ENCODE data around the gene TMTC1. TPM values are rescaled to one million over a fixed set of nuclear protein-coding genes. Genes with fewer than 3 reads are reported as not detected.

The TMTC1 gene
- total and polyA plus RNA-seq, 2 of the 8 experiments (the other 6 are each of a cell fraction or from before 2014, with no cell fraction given) = 15.4 to 20.8 TPM

- CTCF ChIA-PET (ENCODE audit: partially characterized antibody) = interaction anchor here (0.6 to 1.2 kb wide), 3 partner anchors 12 to 58 kb away, joined by 3 to 4 read pairs (median 3); no protein-coding TSS in a partner anchor
- H2BK12ac ChIP-seq (ENCODE audit: low read depth, low read length) = no peak overlapping the region
- no peak for DNase-seq (ENCODE audit: low read depth in 1 of 2, low spot score in 2 of 2)
Observed at GRCh38 chr12:29744365-29744764, 39.4 kb downstream of the TMTC1 start.

More at GRCh38 chr12:29744365-29744764, 39.4 kb downstream of the TMTC1 start:
- H3K36me3 ChIP-seq (ENCODE audit: control insufficient read depth in 2 of 4, insufficient read depth in 4 of 4, low read length in 3 of 4) = peaks cover 0 to 12% (median 0%) of the 10 kb centered on the region in 4 experiments; a peak in 1 of 8 replicates
- H3K18ac ChIP-seq (ENCODE audit: extremely low read depth, low read length) = no peak overlapping the region
- no peak overlapping the region for H3K56ac ChIP-seq (replicated peaks; ENCODE audit: insufficient read length, low read depth, low read length)
- no peak overlapping the region for H3K4me2 ChIP-seq (ENCODE audit: insufficient read depth in 1 of 2, low read depth in 2 of 2, low read length in 2 of 2)
- TF ChIP-seq EP300 (IDR thresholded peaks at IDR 0.05; ENCODE audit: borderline replicate concordance in 1 of 2, low read depth in 2 of 2, low read length in 2 of 2) (no peak), MAFK (IDR thresholded peaks at IDR 0.05; ENCODE audit: low read depth, low read length) (no peak), BACH1 (IDR thresholded peaks at IDR 0.05; ENCODE audit: low read length) (no peak)
- no peaks in the 10 kb centered on the region for H3K79me2 ChIP-seq (ENCODE audit: control insufficient read depth in 1 of 2, insufficient read depth in 2 of 2, low read length in 2 of 2)
- H3K4me1 ChIP-seq (replicated peaks in 1 of 4; ENCODE audit: control insufficient read depth in 3 of 4, insufficient read depth in 4 of 4, low read length in 3 of 4) = peaks cover 0 to 8% (median 7%) of the 10 kb centered on the region in 4 experiments; a peak in 5 of 7 replicates
- H3K4ac ChIP-seq (replicated peaks; ENCODE audit: insufficient read length, low read depth, low read length) = no peak overlapping the region
- FAIRE-seq = no peak
- H3K23ac ChIP-seq (ENCODE audit: insufficient read length) = no peak overlapping the region
- H2BK5ac ChIP-seq (ENCODE audit: low read depth, low read length) = no peak overlapping the region
- H3K27ac ChIP-seq (ENCODE audit: low read depth, low read length) = no peak overlapping the region
- H3K9ac ChIP-seq (replicated peaks in 1 of 4; ENCODE audit: extremely low read depth in 1 of 4, low read depth in 3 of 4, low read length in 3 of 4) = no peak overlapping the region
- no peak overlapping the region for H2AFZ ChIP-seq (ENCODE audit: low read length)
- no peak overlapping the region for H2AK5ac ChIP-seq (ENCODE audit: low read depth, low read length)
- H3K79me1 ChIP-seq (ENCODE audit: low read depth, low read length) = no peaks in the 10 kb centered on the region
- H3K23me2 ChIP-seq (ENCODE audit: low read depth, low read length) = no peaks in the 10 kb centered on the region
- no peak overlapping the region for H2BK15ac ChIP-seq (ENCODE audit: low read length)
- POLR2A ChIA-PET (ENCODE audit: partially characterized antibody) = interaction anchor here (0.6 kb wide), 1 partner anchor 12 kb away, joined by 3 read pairs; no protein-coding TSS in a partner anchor
- WGBS, 2 experiments (ENCODE audit: extremely low coverage in 1 of 2, insufficient coverage in 1 of 2, insufficient read length in 1 of 2, insufficient replicate concordance in 2 of 2, low coverage in 1 of 2, low lambda C conversion rate in 2 of 2, missing lambda C conversion rate in 1 of 2) = 17% methylated on average over 1 of the region's 1 CpG; no CpG with 5 or more reads in 1 of the 2 experiments
- no peaks in the 10 kb centered on the region for H4K20me1 ChIP-seq (replicated peaks in 1 of 2; ENCODE audit: control insufficient read depth in 1 of 2, insufficient read depth in 2 of 2, low read length in 2 of 2)
- H3K14ac ChIP-seq (ENCODE audit: insufficient read length) = no peak overlapping the region
- no peak overlapping the region for H3K4me3 ChIP-seq (ENCODE audit: extremely low read depth in 1 of 4, insufficient read depth in 2 of 4, low read depth in 3 of 4, low read length in 4 of 4)
- H3K27me3 ChIP-seq (replicated peaks in 1 of 4; ENCODE audit: control insufficient read depth in 3 of 4, extremely low read depth in 1 of 4, insufficient read depth in 3 of 4, low read length in 3 of 4) = no peaks in the 10 kb centered on the region
- no peak overlapping the region for H4K5ac ChIP-seq (ENCODE audit: insufficient read length, low read depth, low read length)
- no peak overlapping the region for H4K8ac ChIP-seq (ENCODE audit: extremely low read depth, insufficient read depth, low read length)
- no peak overlapping the region for H2BK120ac ChIP-seq (replicated peaks; ENCODE audit: low read depth, low read length)
- no peak overlapping the region for H4K91ac ChIP-seq (replicated peaks; ENCODE audit: insufficient read length, low read length)
- H2BK20ac ChIP-seq (ENCODE audit: low read length) = no peak overlapping the region
- no peaks in the 10 kb centered on the region for H3K9me3 ChIP-seq (ENCODE audit: insufficient read depth in 2 of 2, low read depth in 1 of 2, low read length in 1 of 2)
